NOMO-1 (cell line): ENCODE measurements around the gene OSCAR.
A peak's percentile ranks its signal among the peaks of the same experiment; 100 is the strongest.

Experiments used
- DNase-seq, 2 experiments: peaks; one replicate each; lab custom pipeline; 2025; ENCODE audit not compliant: unreplicated experiment in 2 of 2; lab: John Stamatoyannopoulos, UW

The OSCAR gene

DNA sequence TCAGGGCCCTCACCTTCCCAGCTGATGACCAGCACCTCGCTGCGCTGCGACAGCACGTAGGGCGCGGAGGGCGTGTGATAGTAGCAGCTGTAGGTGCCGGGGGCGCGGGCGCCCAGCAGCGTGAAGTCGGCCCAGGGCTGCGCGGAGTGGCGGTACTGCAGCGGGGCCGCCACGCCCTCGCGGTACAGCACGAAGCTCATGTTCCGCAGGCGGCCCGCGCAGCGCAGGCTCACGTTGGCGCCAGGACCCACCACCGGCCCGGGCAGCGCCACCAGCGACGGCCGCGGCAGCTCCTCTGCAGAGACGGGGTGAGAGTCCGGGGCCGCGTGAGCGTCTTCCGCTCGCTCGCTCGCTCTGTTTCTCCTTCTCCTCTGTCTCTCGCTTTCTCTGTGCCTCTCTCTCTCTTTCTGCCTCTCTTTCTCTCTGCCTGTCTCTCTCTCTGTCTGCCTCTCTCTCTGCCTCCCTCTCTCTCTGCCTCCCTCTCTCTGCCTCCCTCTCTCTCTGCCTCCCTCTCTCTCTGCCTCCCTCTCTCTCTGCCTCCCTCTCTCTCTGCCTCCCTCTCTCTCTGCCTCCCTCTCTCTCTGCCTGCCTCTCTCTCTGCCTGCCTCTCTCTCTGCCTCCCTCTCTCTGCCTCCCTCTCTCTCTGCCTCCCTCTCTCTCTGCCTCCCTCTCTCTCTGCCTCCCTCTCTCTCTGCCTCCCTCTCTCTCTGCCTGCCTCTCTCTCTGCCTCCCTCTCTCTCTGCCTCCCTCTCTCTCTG, 4.6 kb downstream of the OSCAR start:
- peak; percentile 42 to 43 for DNase-seq

GRCh38 chr19:54095136-54095858, 5.3 kb downstream of the OSCAR start:
- no peak for DNase-seq

- no peak for DNase-seq
Observed at GRCh38 chr19:54094426-54095000, 6.1 kb downstream of the OSCAR start.

DNA sequence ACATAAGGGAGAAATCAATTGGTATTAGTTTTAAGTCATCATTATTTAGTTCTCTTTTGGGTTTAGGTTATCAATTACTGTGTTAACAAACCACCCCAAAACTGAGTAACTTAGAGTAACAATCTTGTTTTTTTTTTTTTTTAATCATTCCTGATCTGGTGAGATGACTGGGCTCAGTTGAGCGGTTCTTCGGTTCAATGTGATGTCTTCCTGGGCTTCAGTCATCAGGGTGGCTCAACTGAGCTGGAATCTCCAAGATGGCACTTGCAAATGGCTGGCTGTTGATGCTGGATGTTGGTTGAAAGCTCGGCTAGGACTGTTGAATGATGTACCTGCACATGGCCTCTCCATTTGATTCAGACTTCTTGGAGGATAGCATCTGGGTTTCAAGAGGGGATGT, 16.2 kb downstream of the OSCAR start:
- DNase-seq = no peak

- no peak for DNase-seq
Observed at GRCh38 chr19:54081032-54081431, 19.6 kb downstream of the OSCAR start, which contains the start of gene TARM1. TSS of gene TARM1 (minus strand) at chr19:54081365. CDS start at chr19:54081340, 25 bp downstream.

DNA sequence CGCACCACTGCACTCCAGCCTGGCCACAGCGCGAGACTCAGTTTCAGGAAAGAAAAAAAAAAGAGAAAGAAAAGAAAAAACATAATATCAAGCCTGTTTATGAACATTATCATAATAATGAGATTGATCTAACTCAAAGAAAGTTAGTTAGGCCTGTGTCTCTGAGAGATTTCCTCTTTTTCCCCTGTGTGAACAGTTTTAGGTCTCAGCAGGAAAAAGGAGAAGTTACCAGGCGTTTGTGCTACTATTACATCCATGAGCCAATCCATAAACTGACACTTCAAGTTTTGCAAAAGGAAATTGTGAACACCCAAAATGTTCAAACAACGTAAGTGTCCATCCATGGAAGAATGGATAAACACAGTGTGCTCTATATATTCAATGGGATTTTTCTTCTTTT, 23.3 kb downstream of the OSCAR start:
- DNase-seq = peak; percentile 85 to 92

GRCh38 chr19:54074851-54075250, 25.8 kb downstream of the OSCAR start:
- DNase-seq = no peak

- DNase-seq = no peak
Observed at GRCh38 chr19:54073829-54074228, 26.8 kb downstream of the OSCAR start.

DNA sequence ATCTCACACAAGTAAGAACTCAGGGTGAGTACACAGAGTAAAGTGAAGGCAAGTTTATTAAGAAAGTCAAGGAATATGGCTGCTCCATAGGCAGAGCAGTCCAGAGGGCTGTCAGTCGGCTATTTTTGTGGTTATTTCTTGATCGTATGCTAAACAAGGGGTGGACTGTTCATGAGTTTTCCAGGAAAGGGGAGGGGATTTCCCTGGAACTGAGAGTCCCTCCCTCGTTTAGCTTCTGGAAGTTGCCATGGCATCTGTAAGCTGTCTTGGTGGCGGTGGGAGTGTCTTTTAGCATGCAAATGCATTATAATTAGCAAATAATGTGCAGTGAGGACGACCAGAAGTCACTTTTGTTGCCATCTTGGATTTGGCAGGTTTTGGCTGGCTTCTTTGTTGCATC, 31.1 kb downstream of the OSCAR start:
- DNase-seq = no peak

DNA sequence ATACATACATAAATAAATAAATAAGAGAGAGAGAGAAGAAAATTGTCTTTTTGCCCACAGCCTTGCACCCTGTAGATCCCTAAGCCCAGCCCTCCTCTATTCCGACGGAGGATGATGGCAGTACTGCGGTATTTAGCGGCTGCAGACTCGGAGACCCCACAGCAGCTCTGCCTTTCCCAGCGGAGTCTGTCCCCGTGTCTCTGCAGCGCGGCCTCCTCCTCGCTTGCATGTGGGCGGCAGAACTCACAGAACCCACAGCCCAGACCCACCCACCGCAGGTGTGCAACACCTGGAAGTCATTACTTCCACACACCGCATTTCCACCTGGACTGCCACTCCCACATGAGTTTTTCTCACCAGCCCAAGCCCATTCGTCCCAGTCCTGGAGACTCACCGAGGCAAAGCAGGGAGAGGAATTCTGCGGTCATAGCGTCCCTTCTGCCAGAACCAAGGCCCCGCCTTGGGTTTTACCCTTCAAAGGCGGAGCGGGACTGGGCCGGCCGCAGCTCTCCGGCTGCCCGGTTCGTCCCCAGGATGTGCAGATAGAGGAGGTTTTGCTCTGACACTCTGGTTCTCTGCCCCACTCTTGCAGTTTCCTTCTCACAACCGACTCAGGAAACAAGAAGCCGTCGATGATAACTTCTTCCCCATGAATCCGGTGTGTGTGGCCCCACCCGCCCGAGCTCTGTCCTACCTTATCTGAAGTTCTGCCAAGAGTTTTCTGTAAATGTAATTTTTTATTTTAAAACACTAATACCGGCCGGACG, 37.1 kb downstream of the OSCAR start, which contains the start of gene VSTM1:
Gene VSTM1 (minus strand): TSS at position 548 of the 767 bp plus-strand sequence. CDS start 120 bp downstream, at position 428.
- DNase-seq = no peak

DNA sequence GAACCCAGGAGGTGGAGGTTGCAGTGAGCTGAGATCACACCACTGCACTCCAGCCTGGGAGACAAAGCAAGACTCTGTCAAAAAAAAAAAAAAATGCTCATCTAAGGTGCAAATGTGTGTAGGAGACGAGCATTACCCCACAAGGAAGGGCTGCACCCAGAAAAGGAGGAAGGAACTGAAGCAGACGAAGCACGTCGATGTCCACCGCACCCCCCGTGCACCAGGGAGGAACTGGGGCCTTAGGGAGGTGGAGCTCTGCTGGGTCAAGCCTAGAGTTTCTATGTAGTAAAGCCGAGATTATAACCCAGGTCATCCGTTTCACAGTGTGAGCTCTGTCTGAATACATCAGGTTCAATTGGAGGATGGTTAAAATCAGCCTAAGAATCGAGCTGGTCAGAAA, 38.0 kb downstream of the OSCAR start:
- peak; percentile 78 to 85 for DNase-seq

- peak; percentile 79 to 96 for DNase-seq
Observed at GRCh38 chr19:54047616-54048015, 53.0 kb downstream of the OSCAR start.

GRCh38 chr19:54045771-54046170, 54.8 kb downstream of the OSCAR start:
- no peak for DNase-seq
